IPS-18a (cell line): Measurements from ENCODE around the gene PLA2G4F.

Source experiments
- H3K27ac ChIP-seq: one replicate; pipeline ENCODE4 v1.5.1; 2013; ENCODE audit warnings: low read length
- H3K27me3 ChIP-seq: one replicate; pipeline ENCODE4 v1.6.1; 2013; ENCODE audit warnings: mild to moderate bottlenecking, low read length; ENCODE audit not compliant: control insufficient read depth, insufficient read depth
- H3K36me3 ChIP-seq: one replicate; pipeline ENCODE4 v1.6.1; 2013; ENCODE audit warnings: low read depth, low read length; ENCODE audit not compliant: control insufficient read depth
- H3K4me1 ChIP-seq: one replicate; pipeline ENCODE4 v1.6.1; 2013; ENCODE audit warnings: low read depth, low read length; ENCODE audit not compliant: control insufficient read depth
- H3K4me3 ChIP-seq: one replicate; pipeline ENCODE4 v1.5.1; 2013; ENCODE audit warnings: low read length
- H3K9ac ChIP-seq: one replicate; pipeline ENCODE4 v1.6.1; 2013; ENCODE audit warnings: mild to moderate bottlenecking, low read length, moderate library complexity
- H3K9me3 ChIP-seq: one replicate; pipeline ENCODE4 v1.6.1; 2013; ENCODE audit warnings: low read depth, low read length; ENCODE audit not compliant: control insufficient read depth

Gene PLA2G4F

GRCh38 chr15:42134617-42135245 lies 21.7 kb downstream of the PLA2G4F start:
- no peaks in the 10 kb centered on the region for H3K4me1 ChIP-seq
- H3K9me3 ChIP-seq = no peaks in the 10 kb centered on the region
- H3K36me3 ChIP-seq = no peaks in the 10 kb centered on the region
- no peak overlapping the region for H3K27ac ChIP-seq
- H3K27me3 ChIP-seq = no peaks in the 10 kb centered on the region
- no peak overlapping the region for H3K4me3 ChIP-seq
- no peak overlapping the region for H3K9ac ChIP-seq

GRCh38 chr15:42133886-42134502 lies 22.4 kb downstream of the PLA2G4F start:
- Histone ChIP-seq H3K27me3 (no peaks in the 10 kb centered on the region), H3K36me3 (no peaks in the 10 kb centered on the region), H3K27ac (no peak overlapping the region), H3K9me3 (no peaks in the 10 kb centered on the region), H3K4me1 (no peaks in the 10 kb centered on the region), H3K4me3 (no peak overlapping the region), H3K9ac (no peak overlapping the region)

- Histone ChIP-seq H3K27me3 (no peaks in the 10 kb centered on the region), H3K27ac (no peak overlapping the region), H3K9me3 (no peaks in the 10 kb centered on the region), H3K4me3 (no peak overlapping the region), H3K9ac (no peak overlapping the region), H3K4me1 (no peaks in the 10 kb centered on the region), H3K36me3 (no peaks in the 10 kb centered on the region)
Observed at GRCh38 chr15:42133356-42133755, 23.1 kb downstream of the PLA2G4F start.

GRCh38 chr15:42131826-42132806 lies 24.3 kb downstream of the PLA2G4F start:
- Histone ChIP-seq H3K9ac (no peak overlapping the region), H3K27me3 (no peaks in the 10 kb centered on the region)

GRCh38 chr15:42131006-42131405 lies 25.4 kb downstream of the PLA2G4F start:
- Histone ChIP-seq H3K9ac (no peak overlapping the region), H3K27ac (no peak overlapping the region), H3K4me1 (no peaks in the 10 kb centered on the region), H3K4me3 (no peak overlapping the region), H3K27me3 (no peaks in the 10 kb centered on the region), H3K36me3 (no peaks in the 10 kb centered on the region), H3K9me3 (no peaks in the 10 kb centered on the region)

More at GRCh38 chr15:42131826-42132806, 24.3 kb downstream of the PLA2G4F start:
- Histone ChIP-seq H3K27ac (no peak overlapping the region), H3K9me3 (no peaks in the 10 kb centered on the region), H3K4me1 (no peaks in the 10 kb centered on the region), H3K4me3 (no peak overlapping the region), H3K36me3 (no peaks in the 10 kb centered on the region)

- H3K4me3 ChIP-seq = no peak overlapping the region
- no peaks in the 10 kb centered on the region for H3K4me1 ChIP-seq
- H3K36me3 ChIP-seq = no peaks in the 10 kb centered on the region
- H3K27ac ChIP-seq = no peak overlapping the region
- no peaks in the 10 kb centered on the region for H3K27me3 ChIP-seq
- H3K9ac ChIP-seq = no peak overlapping the region
- no peaks in the 10 kb centered on the region for H3K9me3 ChIP-seq
Observed at GRCh38 chr15:42130246-42130986, 26.0 kb downstream of the PLA2G4F start.

- Histone ChIP-seq H3K4me1 (no peaks in the 10 kb centered on the region), H3K4me3 (no peak overlapping the region), H3K27me3 (no peaks in the 10 kb centered on the region), H3K9ac (no peak overlapping the region), H3K36me3 (no peaks in the 10 kb centered on the region), H3K27ac (no peak overlapping the region), H3K9me3 (no peaks in the 10 kb centered on the region)
Observed at GRCh38 chr15:42129364-42129763, 27.1 kb downstream of the PLA2G4F start.

- H3K9ac ChIP-seq = no peak overlapping the region
- H3K9me3 ChIP-seq = no peaks in the 10 kb centered on the region
- no peak overlapping the region for H3K27ac ChIP-seq
- no peaks in the 10 kb centered on the region for H3K36me3 ChIP-seq
- no peaks in the 10 kb centered on the region for H3K27me3 ChIP-seq
- H3K4me3 ChIP-seq = no peak overlapping the region
- H3K4me1 ChIP-seq = no peaks in the 10 kb centered on the region
Observed at GRCh38 chr15:42128476-42128875, 28.0 kb downstream of the PLA2G4F start.

- H3K9me3 ChIP-seq = no peaks in the 10 kb centered on the region
- H3K27me3 ChIP-seq = peaks cover 6% of the 10 kb centered on the region
- H3K27ac ChIP-seq = no peak overlapping the region
- peaks cover 7% of the 10 kb centered on the region for H3K4me1 ChIP-seq
- H3K4me3 ChIP-seq = no peak overlapping the region
- no peaks in the 10 kb centered on the region for H3K36me3 ChIP-seq
- no peak overlapping the region for H3K9ac ChIP-seq
Observed at GRCh38 chr15:42123546-42123945, 32.9 kb downstream of the PLA2G4F start.

- Histone ChIP-seq H3K27ac (no peak overlapping the region), H3K9me3 (no peaks in the 10 kb centered on the region), H3K36me3 (no peaks in the 10 kb centered on the region), H3K4me3 (no peak overlapping the region), H3K4me1 (peaks cover 10% of the 10 kb centered on the region), H3K27me3 (peaks cover 6% of the 10 kb centered on the region), H3K9ac (no peak overlapping the region)
Observed at GRCh38 chr15:42121682-42122081, 34.8 kb downstream of the PLA2G4F start.

- H3K27me3 ChIP-seq = peaks cover 6% of the 10 kb centered on the region
- H3K4me3 ChIP-seq = no peak overlapping the region
- H3K27ac ChIP-seq = no peak overlapping the region
- H3K9ac ChIP-seq = no peak overlapping the region
- peaks cover 10% of the 10 kb centered on the region for H3K4me1 ChIP-seq
- H3K9me3 ChIP-seq = no peaks in the 10 kb centered on the region
- H3K36me3 ChIP-seq = no peaks in the 10 kb centered on the region
Observed at GRCh38 chr15:42121021-42121420, 35.4 kb downstream of the PLA2G4F start.
